ENCODE results near the gene LGR6. TPM values are rescaled to one million over a fixed set of nuclear protein-coding genes. Genes with fewer than 3 reads are reported as not detected.

Gene LGR6
- total and polyA plus RNA-seq, 2 of the 4 experiments (the other 2 are of a cell fraction) = not detected

GRCh38 chr1:202210385-202210784 is 16.8 kb downstream of the LGR6 start:
- CTCF ChIA-PET = no interaction called here
- Histone ChIP-seq H3K4ac (ENCODE audit: low read depth, low read length) (no peak overlapping the region), H2BK15ac (ENCODE audit: low read depth, low read length) (no peak overlapping the region), H3K56ac (ENCODE audit: extremely low read depth, insufficient read depth, low read length) (no peak overlapping the region), H3K36me3 (ENCODE audit: control insufficient read depth, insufficient read depth, low read length) (no peaks in the 10 kb centered on the region), H2AK9ac (replicated peaks; ENCODE audit: low read depth, low read length, poor library complexity) (no peak overlapping the region), H2BK5ac (ENCODE audit: low read depth, low read length, poor library complexity, severe bottlenecking) (no peak overlapping the region), H4K91ac (ENCODE audit: insufficient read depth, low read depth, low read length) (no peak overlapping the region), H3K9me1 (ENCODE audit: insufficient read depth, low read length) (no peaks in the 10 kb centered on the region), H2BK120ac (ENCODE audit: low read depth, low read length) (no peak overlapping the region), H4K20me1 (ENCODE audit: insufficient read depth, low read length) (no peaks in the 10 kb centered on the region), H3K27me3 (ENCODE audit: control insufficient read depth, insufficient read depth, low read length) (peaks cover 69% of the 10 kb centered on the region), H3K9ac (ENCODE audit: low read depth, low read length) (no peak overlapping the region), H3K18ac (ENCODE audit: low read depth, low read length) (no peak overlapping the region), H3K23ac (ENCODE audit: low read depth, low read length) (no peak overlapping the region), H3K79me1 (ENCODE audit: low read depth in 1 of 2, low read length in 2 of 2) (no peaks in the 10 kb centered on the region), H3K4me2 (ENCODE audit: low read depth, low read length) (no peak overlapping the region), H2AFZ (replicated peaks; ENCODE audit: low read length, poor library complexity) (no peak overlapping the region), H3K9me3 (ENCODE audit: control insufficient read depth, insufficient read depth, low read length) (no peaks in the 10 kb centered on the region), H3K4me3 (ENCODE audit: insufficient read depth, low read depth, low read length) (no peak overlapping the region), H2BK20ac (ENCODE audit: low read depth, low read length) (no peak overlapping the region), H2AK5ac (ENCODE audit: low read depth, low read length) (no peak overlapping the region), H3K27ac (ENCODE audit: insufficient read depth, low read length) (no peak overlapping the region), H3K4me1 (ENCODE audit: control insufficient read depth, insufficient read depth, low read length) (no peaks in the 10 kb centered on the region; the same call in 1 of the 2 replicates), H4K8ac (ENCODE audit: low read depth in 2 of 2, low read length in 2 of 2) (no peak overlapping the region), H3K14ac (replicated peaks; ENCODE audit: low read depth, low read length) (no peak overlapping the region), H4K5ac (ENCODE audit: low read depth, low read length) (no peak overlapping the region)
- in situ Hi-C loops (cut with MboI; ENCODE audit: low sequenced_read_pairs) = no loop called here
- POLR2A ChIA-PET (ENCODE audit: unreplicated experiment) = no interaction called here
- TF ChIP-seq RCOR1 (IDR thresholded peaks at IDR 0.05; ENCODE audit: insufficient replicate concordance, low read length) = no peak
- no peak for TF ChIP-seq MXI1 (IDR thresholded peaks at IDR 0.05; ENCODE audit: borderline replicate concordance, low read depth, low read length)
- TF ChIP-seq POLR2A (IDR thresholded peaks at IDR 0.05; ENCODE audit: low read depth, low read length) = no peak
- TF ChIP-seq CEBPB (IDR thresholded peaks at IDR 0.05; ENCODE audit: low read depth, low read length) = no peak
- TF ChIP-seq MAFK (IDR thresholded peaks at IDR 0.05; ENCODE audit: low read depth, low read length) = no peak
- no peak for TF ChIP-seq MAZ (IDR thresholded peaks at IDR 0.05; ENCODE audit: borderline replicate concordance, low read depth, low read length)
- 0 out of 2 replicates have a peak, but pooled peaks have one; percentile 2 for TF ChIP-seq RAD21 (IDR thresholded peaks at IDR 0.05; ENCODE audit: low read length)
- no peak for TF ChIP-seq ELK1 (IDR thresholded peaks at IDR 0.05; ENCODE audit: borderline replicate concordance, low read depth, low read length)
- TF ChIP-seq NFE2L2 (IDR thresholded peaks at IDR 0.05; ENCODE audit: low read depth, low read length) = no peak
- BruUV-seq (replicated peaks) = no TSS peak
- peak; percentile 8 for DNase-seq
- intact Hi-C loops (cut with micrococcal nuclease) = no loop called here
- no peak for ATAC-seq (ENCODE audit: low read depth)
- WGBS, 2 experiments (ENCODE audit: extremely low coverage in 2 of 2, insufficient read length in 1 of 2) = no CpG with 5 or more reads among the region's 6 CpGs
- dilution Hi-C loops (cut with HindIII; ENCODE audit: low sequenced_read_pairs, unreplicated experiment) = no loop called here
